Upper lobe of left lung (tissue), 4 donors: ENCODE data around the gene S100Z.
"Not testable (repeated sequence)": the region's sequence is repeated elsewhere in the genome, so short reads cannot be mapped to it uniquely, and the experiment has no call there.

Experiments used
- CTCF ChIP-seq, 6 experiments: fragments of 450-650 bp in 4 of 6; fragments of 200-600 bp in 2 of 6; sonication (generic) in 2 of 6; IDR thresholded peaks; one replicate each; pipeline ENCODE4 v1.5.1; 2016 to 2019; ENCODE audit warnings: antibody characterized with exemption in 6 of 6
- EP300 ChIP-seq, 4 donors: sonication (generic); formaldehyde crosslinking; IDR thresholded peaks; one replicate each; pipeline ENCODE4 v1.5.1; 2017; ENCODE audit warnings: antibody characterized with exemption in 4 of 4, control low read depth in 2 of 4
- POLR2A ChIP-seq, 4 donors: fragments of 450-650 bp; IDR thresholded peaks; one replicate each; pipeline ENCODE4 v1.5.1; 2016 to 2017; ENCODE audit warnings: antibody characterized with exemption in 4 of 4, mild to moderate bottlenecking in 2 of 4
- POLR2AphosphoS5 ChIP-seq, 2 donors: sonication (generic); formaldehyde crosslinking; IDR thresholded peaks; one replicate each; pipeline ENCODE4 v1.5.1; 2017; ENCODE audit warnings: antibody characterized with exemption in 2 of 2

GRCh38 chr5:76945238-76945637 lies 95.4 kb downstream of the S100Z start:
- TF ChIP-seq CTCF, POLR2A, EP300, POLR2AphosphoS5 (IDR thresholded peaks at IDR 0.05): not testable (repeated sequence)
